Activated CD4-positive, alpha-beta T cell treated with anti-CD3 and anti-CD28 coated beads, Interleukin-2, amount 10 ng/mL, durations not matched to agents 24 days and 14 days (primary cell): ENCODE data around the gene SECTM1. TPM values are rescaled to one million over a fixed set of nuclear protein-coding genes. Genes with fewer than 3 reads are reported as not detected.
A peak's percentile ranks its signal among the peaks of the same experiment; 100 is the strongest.
"Not testable (repeated sequence)": the region's sequence is repeated elsewhere in the genome, so short reads cannot be mapped to it uniquely, and the experiment has no call there.

Source experiments
- DNase-seq: peaks from one replicate; pipeline ENCODE4 v3.0.0; 2022
- H3K27ac Mint-ChIP-seq: one replicate; pipeline ENCODE4 v1.8.0; 2022; ENCODE audit warnings: mild to moderate bottlenecking, mixed read lengths
- H3K27me3 Mint-ChIP-seq: one replicate; pipeline ENCODE4 v1.8.0; 2022; ENCODE audit warnings: mixed read lengths
- H3K36me3 Mint-ChIP-seq: one replicate; pipeline ENCODE4 v1.8.0; 2022; ENCODE audit warnings: low read depth, mild to moderate bottlenecking, mixed read lengths
- H3K4me1 Mint-ChIP-seq: one replicate; pipeline ENCODE4 v1.8.0; 2021; ENCODE audit warnings: mixed read lengths
- H3K4me3 Mint-ChIP-seq: one replicate; pipeline ENCODE4 v1.8.0; 2022; ENCODE audit warnings: mild to moderate bottlenecking, moderate library complexity, mixed read lengths
- H3K9me3 Mint-ChIP-seq: one replicate; pipeline ENCODE4 v1.8.0; 2021; ENCODE audit warnings: mixed read lengths
- intact Hi-C: fragments of 100-400 bp; cut with micrococcal nuclease; formaldehyde crosslinking; loops from one replicate; pipeline ENCODE4 v1.15.1; 2023
- total RNA-seq: library from RNA; stranded (reverse); gene quantifications from 2 replicates; pipeline ENCODE4 v1.2.3, GENCODE V29; 2022

SECTM1 gene
- 4.3 and 4.6 TPM in 2 replicates for total RNA-seq

GRCh38 chr17:82333279-82334171, at the start of gene SECTM1:
SECTM1 (minus strand) TSS chr17:82333766; CDS start chr17:82327240, 6,526 bp downstream.
- Mint-ChIP-seq H3K36me3 (peaks cover 2% of the 10 kb centered on the region), H3K4me1 (peaks cover 26% of the 10 kb centered on the region), H3K4me3 (peak within 1 kb of the TSS; percentile 93), H3K9me3 (no peaks in the 10 kb centered on the region), H3K27me3 (peaks cover 5% of the 10 kb centered on the region), H3K27ac (peak within 1 kb of the TSS; percentile 95)
- peak; percentile 78 for DNase-seq
- intact Hi-C loops: no loop called here

- H3K9me3 Mint-ChIP-seq: no peaks in the 10 kb centered on the region
- no peak overlapping the region for H3K27ac Mint-ChIP-seq
- no peak overlapping the region for H3K4me3 Mint-ChIP-seq
- H3K4me1 Mint-ChIP-seq: peaks cover 10% of the 10 kb centered on the region
- H3K36me3 Mint-ChIP-seq: no peaks in the 10 kb centered on the region
- intact Hi-C loops: no loop called here
- no peak for DNase-seq
- H3K27me3 Mint-ChIP-seq: peaks cover 13% of the 10 kb centered on the region
Observed at GRCh38 chr17:82382933-82383255, 49.3 kb upstream of the SECTM1 start.

GRCh38 chr17:82382220-82382932, 48.8 kb upstream of the SECTM1 start:
- H3K27ac Mint-ChIP-seq, H3K4me1 Mint-ChIP-seq, H3K9me3 Mint-ChIP-seq, H3K36me3 Mint-ChIP-seq, DNase-seq, H3K4me3 Mint-ChIP-seq, intact Hi-C loops: not testable (repeated sequence)
- H3K27me3 Mint-ChIP-seq: peaks cover 14% of the 10 kb centered on the region

- H3K27ac Mint-ChIP-seq, H3K36me3 Mint-ChIP-seq, intact Hi-C loops, H3K4me1 Mint-ChIP-seq, DNase-seq, H3K4me3 Mint-ChIP-seq, H3K9me3 Mint-ChIP-seq: not testable (repeated sequence)
- peaks cover 15% of the 10 kb centered on the region for H3K27me3 Mint-ChIP-seq
Observed at GRCh38 chr17:82381703-82382009, 48.1 kb upstream of the SECTM1 start.

GRCh38 chr17:82380860-82381702, 47.5 kb upstream of the SECTM1 start:
- Mint-ChIP-seq H3K4me3 (no peak overlapping the region), H3K9me3 (no peaks in the 10 kb centered on the region), H3K36me3 (no peaks in the 10 kb centered on the region), H3K4me1 (peaks cover 6% of the 10 kb centered on the region), H3K27me3 (peaks cover 15% of the 10 kb centered on the region), H3K27ac (no peak overlapping the region)
- intact Hi-C loops: no loop called here
- no peak for DNase-seq

- Mint-ChIP-seq H3K27ac (no peak overlapping the region), H3K4me3 (no peak overlapping the region), H3K27me3 (peaks cover 23% of the 10 kb centered on the region), H3K4me1 (peaks cover 6% of the 10 kb centered on the region), H3K9me3 (no peaks in the 10 kb centered on the region), H3K36me3 (no peaks in the 10 kb centered on the region)
- no peak for DNase-seq
- intact Hi-C loops: loop anchor here (10.0 kb wide), 1 partner anchor 254 kb away; no protein-coding TSS in a partner anchor
Observed at GRCh38 chr17:82378741-82379021, 45.1 kb upstream of the SECTM1 start.

GRCh38 chr17:82377924-82378740, 44.6 kb upstream of the SECTM1 start:
- no peaks in the 10 kb centered on the region for H3K9me3 Mint-ChIP-seq
- DNase-seq: no peak
- no peak overlapping the region for H3K4me3 Mint-ChIP-seq
- H3K4me1 Mint-ChIP-seq: peaks cover 8% of the 10 kb centered on the region
- H3K27me3 Mint-ChIP-seq: peaks cover 28% of the 10 kb centered on the region
- H3K27ac Mint-ChIP-seq: no peak overlapping the region
- intact Hi-C loops: loop anchor here (10.0 kb wide), 1 partner anchor 253 kb away; no protein-coding TSS in a partner anchor
- H3K36me3 Mint-ChIP-seq: no peaks in the 10 kb centered on the region

GRCh38 chr17:82377294-82377693, 43.7 kb upstream of the SECTM1 start:
- not testable (repeated sequence) for DNase-seq, H3K4me3 Mint-ChIP-seq, H3K9me3 Mint-ChIP-seq, H3K27ac Mint-ChIP-seq, H3K36me3 Mint-ChIP-seq
- intact Hi-C loops: loop anchor here (10.0 kb wide), 1 partner anchor 252 kb away; no protein-coding TSS in a partner anchor
- Mint-ChIP-seq H3K4me1 (peaks cover 16% of the 10 kb centered on the region), H3K27me3 (peaks cover 35% of the 10 kb centered on the region)

- Mint-ChIP-seq H3K9me3 (no peaks in the 10 kb centered on the region), H3K4me3 (no peak overlapping the region), H3K36me3 (no peaks in the 10 kb centered on the region), H3K27me3 (peaks cover 34% of the 10 kb centered on the region), H3K27ac (no peak overlapping the region), H3K4me1 (peaks cover 16% of the 10 kb centered on the region)
- intact Hi-C loops: loop anchor here (10.0 kb wide), 1 partner anchor 251 kb away; no protein-coding TSS in a partner anchor
- DNase-seq: no peak
Observed at GRCh38 chr17:82376042-82376730, 42.6 kb upstream of the SECTM1 start.

GRCh38 chr17:82375359-82376041, 41.9 kb upstream of the SECTM1 start:
- Mint-ChIP-seq H3K36me3 (no peaks in the 10 kb centered on the region), H3K4me3 (no peak overlapping the region), H3K4me1 (peaks cover 21% of the 10 kb centered on the region), H3K27me3 (peaks cover 38% of the 10 kb centered on the region), H3K9me3 (no peaks in the 10 kb centered on the region), H3K27ac (no peak overlapping the region)
- intact Hi-C loops: loop anchor here (10.0 kb wide), 1 partner anchor 251 kb away; no protein-coding TSS in a partner anchor
- DNase-seq: no peak

- peaks cover 38% of the 10 kb centered on the region for H3K27me3 Mint-ChIP-seq
- H3K36me3 Mint-ChIP-seq: no peaks in the 10 kb centered on the region
- peaks cover 17% of the 10 kb centered on the region for H3K4me1 Mint-ChIP-seq
- no peak for DNase-seq
- intact Hi-C loops: loop anchor here (10.0 kb wide), 1 partner anchor 250 kb away; no protein-coding TSS in a partner anchor
- no peak overlapping the region for H3K27ac Mint-ChIP-seq
- H3K9me3 Mint-ChIP-seq: no peaks in the 10 kb centered on the region
- no peak overlapping the region for H3K4me3 Mint-ChIP-seq
Observed at GRCh38 chr17:82374626-82375331, 41.2 kb upstream of the SECTM1 start.
